Hypothalamus (tissue), 51 donors: ENCODE results near the gene SHOC2.

Source experiments
- DNase-seq, 51 donors: peaks; one replicate each; lab custom pipeline; 2025; lab: John Stamatoyannopoulos, UW

SHOC2 gene

DNA sequence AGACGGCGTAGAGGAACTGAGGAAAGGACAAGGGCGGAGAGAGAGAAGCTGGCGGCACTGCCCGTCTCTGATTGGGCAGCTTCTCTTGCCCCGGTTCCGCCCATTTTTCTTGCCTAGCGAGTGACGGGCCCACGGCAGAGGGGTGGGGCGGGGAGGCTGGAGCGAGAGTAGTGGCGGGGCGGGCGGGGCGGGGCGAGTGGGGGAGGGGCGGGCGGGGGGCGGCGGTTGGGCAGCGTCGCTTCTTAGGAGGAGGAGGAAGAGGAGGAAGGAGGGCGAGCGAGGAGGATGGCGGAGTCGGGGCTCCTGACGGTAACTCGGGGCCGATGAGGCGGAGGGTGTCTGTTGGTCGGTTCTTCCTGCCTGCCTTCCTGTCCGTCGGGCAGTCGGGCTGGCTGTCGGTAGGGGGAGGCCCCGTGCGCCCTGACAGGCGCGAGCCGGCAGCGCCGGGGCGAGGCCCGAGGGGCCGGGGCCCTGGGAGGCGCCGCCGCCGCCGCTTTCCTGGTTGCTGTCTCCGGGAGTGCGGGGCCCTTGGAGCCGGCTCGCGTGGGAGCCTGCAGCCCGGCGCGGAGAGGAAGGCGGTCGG, at the start of gene SHOC2:
SHOC2 (plus strand) TSS at position 256 of the 583 bp plus-strand sequence. CDS start 44,755 bp downstream, outside the sequence.
- peak in 45 of 51 donors; percentile 68 to 100 (median 99) for DNase-seq

DNA sequence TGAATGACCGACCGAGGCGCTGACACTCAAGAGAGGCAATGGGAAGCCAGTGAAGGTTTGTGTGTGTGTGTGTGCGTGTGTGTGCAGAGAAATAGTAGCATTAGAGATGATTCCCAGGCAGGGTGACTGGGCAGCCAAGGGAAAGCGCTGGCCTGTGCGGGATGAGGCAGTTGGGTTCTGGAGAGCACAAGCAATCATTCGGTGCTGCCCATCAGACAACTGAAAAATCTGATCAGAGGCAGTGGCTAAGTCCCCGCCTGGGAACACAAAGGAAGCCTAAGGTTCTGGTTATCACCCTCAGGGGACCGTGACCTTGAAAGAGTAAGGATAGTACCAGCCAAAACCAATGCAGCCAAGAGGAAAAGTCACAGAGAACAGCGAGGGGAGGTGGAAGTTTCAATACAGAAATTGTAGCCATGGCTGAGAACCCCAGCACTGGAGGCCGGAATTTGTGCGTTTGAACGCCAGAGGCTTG, 48.5 kb upstream of the SHOC2 start:
- DNase-seq: no peak

DNA sequence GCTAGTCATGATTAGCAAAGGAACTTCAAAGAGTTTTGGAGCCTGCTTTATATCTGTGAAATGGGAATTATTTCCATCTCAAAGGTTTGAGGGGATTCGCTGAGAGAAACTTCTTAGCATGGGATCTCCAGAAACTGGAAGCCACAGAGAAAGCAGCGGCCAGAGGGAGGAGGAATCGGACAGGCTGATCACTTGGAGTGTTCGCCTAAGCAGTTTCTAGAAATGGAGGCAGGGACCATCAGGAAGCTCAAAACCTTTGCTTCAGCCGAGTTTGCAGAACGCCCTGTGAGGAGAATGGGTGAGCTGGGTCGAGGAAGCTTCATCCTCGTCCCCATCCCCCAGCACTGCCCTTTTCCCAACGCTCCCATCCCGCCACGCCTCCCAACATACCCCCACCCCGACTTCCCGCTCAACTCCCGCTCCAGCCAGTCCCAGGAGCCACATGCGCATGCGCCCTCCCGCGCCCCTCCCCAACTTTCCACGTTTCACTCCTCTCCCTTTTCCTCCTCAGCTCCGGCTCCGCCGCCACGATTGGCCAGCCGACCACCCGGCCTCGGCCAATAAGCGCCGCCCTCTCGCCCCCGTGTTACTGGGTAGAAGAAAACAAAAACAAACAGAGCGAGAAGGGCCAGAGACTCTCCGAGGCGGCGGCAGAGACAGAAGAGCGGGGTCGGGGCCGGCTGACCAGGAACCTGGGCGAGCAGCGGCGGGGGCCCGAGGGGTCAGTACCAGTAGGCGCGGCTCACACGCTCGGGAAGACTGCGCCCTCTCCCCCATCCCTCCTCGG, 47.9 kb upstream of the SHOC2 start, which contains the start of gene PDCD4:
PDCD4 (plus strand) TSS at position 631 of the 787 bp plus-strand sequence. CDS start 4,100 bp downstream, outside the sequence.
- peak; percentile 95 to 100 (median 99) for DNase-seq

DNA sequence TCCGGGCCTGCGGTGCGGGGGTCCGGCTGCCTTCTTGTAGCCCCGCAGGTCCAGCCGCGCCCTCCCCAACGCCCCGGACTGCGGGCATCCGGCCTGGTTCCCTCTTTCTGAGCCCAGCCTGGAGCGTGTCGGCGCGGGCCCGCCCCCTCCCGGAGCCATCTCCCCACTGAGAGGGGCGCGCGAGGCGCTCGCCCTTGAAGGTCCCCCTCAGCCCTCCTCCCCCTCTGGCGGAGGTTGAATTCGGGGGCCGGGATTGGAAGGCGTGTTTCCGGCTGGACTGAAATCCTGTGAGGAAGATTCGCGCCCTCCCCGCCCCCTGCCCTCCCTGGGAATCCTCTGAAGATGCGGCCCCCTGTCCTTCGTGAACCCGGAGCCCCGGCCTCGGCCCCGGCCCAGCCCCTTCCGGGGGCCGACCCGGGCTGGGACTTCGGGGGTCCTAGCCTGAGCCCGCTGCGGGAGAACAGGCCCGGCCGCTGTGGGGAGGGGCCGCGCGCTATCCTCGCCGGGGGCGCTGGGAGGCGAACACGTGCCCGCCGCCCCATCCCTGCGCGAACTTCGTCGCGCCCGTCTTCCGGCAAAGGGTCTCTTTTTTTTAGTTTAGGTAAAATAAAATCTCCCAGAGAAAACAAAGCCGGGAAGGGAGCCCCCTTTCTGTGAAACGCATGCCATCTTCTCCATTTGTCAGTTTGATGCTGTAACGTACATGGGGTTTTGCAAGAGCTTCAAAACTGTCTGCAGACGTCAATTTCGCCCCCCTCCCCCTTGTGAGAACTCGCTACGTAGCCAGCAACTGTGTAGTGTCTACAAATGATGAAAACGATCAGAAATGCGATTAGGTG, 47.0 kb upstream of the SHOC2 start:
- peak in 38 of 51 donors; percentile 31 to 83 (median 62) for DNase-seq

DNA sequence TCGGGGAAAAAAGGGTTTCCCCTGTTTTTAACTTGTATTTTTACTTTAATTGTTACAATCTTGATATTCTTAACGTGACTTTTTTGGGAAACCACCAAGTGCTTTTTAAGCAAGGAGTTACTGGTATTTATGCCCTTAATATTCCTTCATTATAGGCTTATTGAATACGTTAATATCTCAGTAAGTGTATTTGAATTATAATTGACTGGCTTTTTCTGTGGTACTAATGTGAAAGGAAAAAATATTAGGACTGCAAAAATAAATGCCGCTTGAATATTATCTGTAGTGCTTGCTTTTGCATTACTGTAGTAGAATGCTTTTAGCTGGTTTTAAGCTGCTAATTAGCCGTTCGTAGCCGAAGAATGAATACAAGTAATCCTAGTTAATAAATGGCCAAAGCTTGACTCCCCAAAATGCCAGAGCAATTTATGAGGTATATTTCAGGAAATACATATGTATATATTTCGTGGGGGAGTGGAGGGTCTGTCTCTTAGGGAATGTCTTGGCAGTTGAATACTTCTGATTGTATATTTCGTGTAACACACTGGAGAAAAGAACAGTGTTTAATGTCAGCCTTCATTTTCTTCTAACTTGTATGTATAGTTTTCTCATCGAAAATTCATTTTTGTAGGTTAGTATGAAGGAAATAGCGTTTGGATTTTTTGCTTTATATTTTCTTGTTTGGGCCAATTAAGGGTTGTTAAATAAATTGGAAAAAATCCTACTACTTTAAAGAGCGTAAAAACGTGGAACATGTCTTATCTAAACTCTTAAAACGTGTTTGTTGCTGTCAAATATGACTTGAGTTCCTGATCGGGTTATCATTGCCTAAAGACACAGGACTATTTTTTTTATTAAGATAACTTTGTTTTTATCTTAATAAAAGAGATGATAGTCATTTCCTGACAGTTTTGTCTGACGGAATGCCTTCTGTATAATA, 46.1 kb upstream of the SHOC2 start:
- DNase-seq: peak in 1 of 51 donors; percentile 47

DNA sequence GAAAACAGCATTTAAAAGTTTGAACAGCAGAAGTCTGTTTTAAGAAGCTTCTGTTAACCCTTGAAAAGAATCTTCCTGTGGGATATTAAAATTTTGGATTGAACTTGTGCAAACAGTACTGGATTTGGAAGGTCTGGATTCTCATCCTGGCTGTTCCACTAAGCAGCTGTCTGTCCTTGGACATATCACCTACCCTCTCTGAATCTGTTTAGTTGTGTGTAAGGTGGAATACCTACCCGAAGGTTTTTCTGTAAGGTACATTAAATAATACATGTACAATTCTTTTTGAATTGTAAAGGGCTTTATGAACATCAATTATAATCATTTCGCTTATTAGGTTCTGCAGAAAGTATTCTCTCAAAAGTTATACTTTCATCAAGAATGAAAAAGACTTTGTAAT, 45.5 kb upstream of the SHOC2 start:
- no peak for DNase-seq

DNA sequence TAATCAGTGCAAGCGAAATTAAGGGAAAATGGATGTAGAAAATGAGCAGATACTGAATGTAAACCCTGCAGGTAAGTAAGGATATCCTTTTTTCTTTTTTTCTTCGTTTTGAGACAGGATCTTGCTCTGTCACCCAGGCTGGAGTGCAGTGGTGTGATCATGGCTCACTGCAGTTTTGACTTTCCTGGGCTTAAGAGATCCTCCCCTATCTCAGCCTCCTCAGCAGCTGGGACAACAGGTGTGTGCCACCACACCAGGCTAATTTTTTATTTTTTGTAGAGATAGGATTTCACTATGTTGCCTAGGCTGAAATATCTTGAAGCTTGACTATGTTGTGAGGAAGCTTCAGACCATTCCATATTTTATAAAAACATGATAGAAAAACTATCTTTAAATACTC, 43.4 kb upstream of the SHOC2 start:
- no peak for DNase-seq

DNA sequence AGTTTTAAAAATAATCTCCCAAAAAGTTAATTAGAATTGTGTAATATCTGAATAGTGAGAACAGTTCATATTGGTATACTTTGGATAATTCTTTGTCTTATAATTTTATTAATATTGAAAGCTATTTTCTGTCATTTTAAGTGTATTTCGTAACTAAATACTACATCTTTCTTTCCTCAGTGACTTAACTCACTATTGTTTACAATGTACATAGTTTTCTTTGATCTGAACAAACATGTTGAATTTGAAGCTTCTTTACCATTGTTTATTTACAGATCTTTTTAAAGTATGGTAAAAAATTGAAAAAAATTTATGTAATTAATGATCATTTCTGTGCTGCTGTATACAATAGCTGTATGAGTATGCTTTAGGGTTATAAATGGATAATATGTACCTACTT, 42.6 kb upstream of the SHOC2 start:
- DNase-seq: no peak

DNA sequence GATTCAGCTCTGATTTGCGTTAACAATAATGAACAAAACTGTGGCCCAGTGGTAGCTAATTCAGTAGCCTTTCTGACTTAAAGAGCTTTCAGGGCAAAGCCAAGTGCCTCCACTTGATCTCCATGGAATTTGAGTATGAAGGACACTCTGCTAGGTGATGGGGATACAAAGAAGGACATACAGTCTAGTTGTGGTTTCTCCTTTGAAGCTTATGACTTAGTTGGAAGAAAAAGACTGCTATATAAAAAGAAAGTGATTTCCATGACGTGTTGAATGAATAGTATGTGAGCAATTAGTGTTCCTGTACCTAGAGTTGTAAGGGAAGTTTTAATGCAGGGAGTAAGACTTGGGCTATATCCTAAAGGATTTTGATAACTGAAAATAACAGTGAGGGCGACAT, 39.4 kb upstream of the SHOC2 start:
- DNase-seq: no peak

DNA sequence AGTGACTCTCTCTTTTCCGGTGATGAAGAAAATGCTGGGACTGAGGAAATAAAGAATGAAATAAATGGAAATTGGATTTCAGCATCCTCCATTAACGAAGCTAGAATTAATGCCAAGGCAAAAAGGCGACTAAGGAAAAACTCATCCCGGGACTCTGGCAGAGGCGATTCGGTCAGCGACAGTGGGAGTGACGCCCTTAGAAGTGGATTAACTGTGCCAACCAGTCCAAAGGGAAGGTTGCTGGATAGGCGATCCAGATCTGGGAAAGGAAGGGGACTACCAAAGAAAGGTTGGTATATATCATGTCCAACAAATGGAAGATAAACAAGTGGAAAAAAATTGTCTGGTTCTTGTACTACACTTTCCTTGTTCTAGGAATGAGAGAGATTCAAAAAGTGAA, 38.2 kb upstream of the SHOC2 start:
- no peak for DNase-seq

DNA sequence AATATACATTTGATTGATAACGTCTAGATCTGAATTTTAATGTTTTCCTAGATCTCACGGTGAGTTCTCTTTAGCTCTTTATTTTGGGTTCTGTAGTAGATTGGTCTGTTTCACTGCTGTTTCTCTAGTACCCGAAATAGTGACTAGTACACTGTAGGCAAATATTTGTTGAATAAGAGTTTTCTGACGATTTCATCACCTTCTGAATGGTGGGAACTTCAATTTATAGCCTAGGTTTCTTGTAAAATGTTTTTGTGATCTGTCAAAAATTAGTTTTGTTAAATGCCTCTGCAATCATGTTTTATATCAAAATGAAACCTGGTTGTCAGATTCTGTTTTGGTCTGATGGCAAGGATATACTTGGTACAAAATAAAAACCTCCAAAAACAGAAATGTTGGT, 37.5 kb upstream of the SHOC2 start:
- DNase-seq: no peak

DNA sequence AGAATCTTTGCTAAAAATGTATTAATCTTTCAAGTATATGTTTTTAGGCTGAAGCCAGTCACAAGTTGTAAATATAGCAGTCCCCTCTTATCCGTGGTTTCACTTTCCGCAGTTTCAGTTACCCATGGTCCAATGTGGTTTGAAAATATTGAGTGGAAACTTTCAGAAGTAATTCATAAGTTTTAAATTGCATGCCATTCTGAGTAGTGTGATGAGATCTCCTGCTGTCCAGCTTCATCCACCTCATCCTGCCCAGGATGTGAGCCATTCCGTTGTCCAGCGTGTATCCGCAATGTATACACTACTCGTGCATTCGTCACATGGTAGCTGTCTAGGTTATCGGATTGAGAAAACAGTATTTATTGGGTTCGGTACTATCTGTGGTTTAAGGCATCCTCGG, 35.5 kb upstream of the SHOC2 start:
- DNase-seq: no peak

DNA sequence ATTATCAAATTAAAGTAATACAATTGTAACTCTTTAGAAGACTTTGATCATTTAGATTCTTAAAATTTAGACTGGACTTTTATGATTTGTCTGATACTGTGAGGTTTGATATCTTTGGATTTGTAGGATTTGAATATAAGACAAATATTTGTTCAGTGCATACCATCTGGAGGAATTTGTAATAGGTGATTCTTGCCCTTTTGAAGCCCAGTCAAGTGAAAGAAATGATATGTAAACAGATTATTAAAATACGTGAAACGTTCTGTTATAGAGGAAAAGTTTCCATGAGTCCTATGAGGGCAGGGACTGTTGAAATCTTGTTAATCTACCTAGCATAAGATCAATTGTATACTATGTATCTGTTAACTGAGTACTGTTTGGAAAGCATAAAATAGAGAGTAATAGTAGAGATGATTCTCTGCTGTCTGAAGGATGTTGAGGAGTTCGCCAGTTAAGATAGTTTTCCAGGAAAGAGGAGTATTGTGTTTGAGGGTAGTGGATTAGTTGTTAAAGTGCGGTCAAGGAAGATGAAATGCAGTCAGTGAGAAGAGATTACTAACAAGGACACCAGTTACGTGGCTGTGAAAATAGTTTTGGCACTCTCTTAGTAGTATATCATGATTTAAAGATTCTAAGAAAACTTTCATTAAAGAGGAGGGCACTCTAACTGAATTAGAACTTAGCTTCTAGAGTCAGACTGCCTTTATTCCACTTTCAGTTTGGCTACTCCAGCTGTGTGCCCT, 33.3 kb upstream of the SHOC2 start:
- no peak for DNase-seq

DNA sequence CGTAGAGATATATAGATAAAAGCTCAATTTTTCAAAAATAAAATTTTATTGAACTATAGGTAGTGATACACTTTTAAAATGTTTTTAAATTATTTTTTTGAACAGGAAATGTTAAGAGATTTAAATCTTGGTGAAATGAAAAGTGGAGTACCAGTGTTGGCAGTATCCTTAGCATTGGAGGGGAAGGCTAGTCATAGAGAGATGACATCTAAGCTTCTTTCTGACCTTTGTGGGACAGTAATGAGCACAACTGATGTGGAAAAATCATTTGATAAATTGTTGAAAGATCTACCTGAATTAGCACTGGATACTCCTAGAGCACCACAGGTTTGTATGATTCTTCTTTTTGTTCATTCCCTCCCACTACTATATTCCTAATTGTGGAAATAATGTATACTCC, 31.8 kb upstream of the SHOC2 start:
- no peak for DNase-seq

DNA sequence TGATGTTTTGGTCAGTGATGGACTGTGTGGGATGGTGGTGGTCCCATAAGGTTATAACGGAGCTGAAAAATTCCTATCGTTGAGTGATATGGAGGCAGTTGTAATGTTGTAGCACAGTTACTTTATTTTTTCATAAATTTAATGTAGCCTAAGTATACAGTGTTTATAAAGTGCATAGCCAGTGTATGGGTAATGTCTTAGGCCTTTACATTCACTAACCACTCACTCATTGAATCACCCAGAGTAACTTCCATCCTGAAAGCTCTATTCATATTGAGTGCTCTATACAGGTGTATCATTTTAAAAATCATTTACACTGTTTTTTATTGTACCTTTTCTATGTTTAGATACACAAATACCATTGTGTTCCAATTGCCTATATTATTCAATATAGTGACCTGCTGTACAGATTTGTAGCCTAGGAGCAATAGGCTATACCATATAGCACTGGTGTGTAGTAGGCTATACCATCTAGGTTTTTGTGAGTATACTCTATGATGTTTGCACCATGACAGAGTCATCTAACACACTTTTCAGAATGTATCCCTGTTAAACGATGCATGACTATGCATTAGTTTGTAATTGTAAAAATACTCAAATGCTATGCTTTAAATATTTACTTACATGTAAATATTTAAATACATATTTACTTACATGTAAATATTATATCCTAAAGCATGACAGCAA, 26.7 kb upstream of the SHOC2 start:
- no peak for DNase-seq

DNA sequence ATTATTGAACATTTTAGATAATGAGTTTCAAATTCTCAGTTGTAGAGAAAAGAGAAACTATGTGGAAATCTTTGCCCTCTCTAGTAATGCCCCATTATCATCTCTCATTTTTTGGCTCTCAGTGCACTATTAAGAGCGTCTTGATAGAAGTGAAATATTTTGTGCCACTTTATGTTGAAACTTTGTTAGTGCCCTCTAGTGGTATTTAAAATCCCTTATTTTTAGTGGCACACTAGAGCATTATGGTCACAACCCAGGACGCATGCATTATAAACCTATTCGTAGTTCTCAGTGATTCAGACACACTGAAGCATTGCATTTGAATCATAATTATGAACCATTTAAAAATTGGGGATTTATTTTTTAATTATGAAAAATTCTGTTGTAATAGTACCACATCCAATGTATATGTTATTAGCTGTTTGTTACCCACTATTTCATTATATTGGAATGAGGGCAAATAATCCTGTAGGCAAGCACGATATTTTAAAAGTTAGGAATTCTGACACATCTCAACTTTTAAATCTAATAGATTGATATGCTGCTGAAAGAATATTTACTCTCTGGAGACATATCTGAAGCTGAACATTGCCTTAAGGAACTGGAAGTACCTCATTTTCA, 25.7 kb upstream of the SHOC2 start:
- peak in 1 of 51 donors; percentile 43 for DNase-seq

DNA sequence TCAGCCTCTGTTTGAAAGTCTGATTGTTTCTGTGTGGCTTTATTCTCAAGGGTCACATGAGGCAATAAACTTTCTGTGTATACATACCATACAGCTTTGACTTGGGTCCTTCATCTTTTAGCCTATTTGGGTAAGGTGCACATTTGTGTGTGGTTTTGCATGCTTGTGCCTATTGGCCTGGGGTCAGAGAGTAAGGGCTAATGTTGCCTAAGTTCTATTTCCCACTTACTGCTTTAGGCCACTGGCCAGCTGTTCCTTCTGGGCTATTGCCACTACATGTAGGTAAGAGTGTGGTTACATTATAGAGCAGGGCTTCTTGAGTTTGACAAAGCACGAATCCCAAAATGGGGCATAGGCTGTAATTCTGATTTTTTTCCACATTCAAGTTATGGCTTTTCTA, 22.2 kb upstream of the SHOC2 start:
- DNase-seq: no peak

DNA sequence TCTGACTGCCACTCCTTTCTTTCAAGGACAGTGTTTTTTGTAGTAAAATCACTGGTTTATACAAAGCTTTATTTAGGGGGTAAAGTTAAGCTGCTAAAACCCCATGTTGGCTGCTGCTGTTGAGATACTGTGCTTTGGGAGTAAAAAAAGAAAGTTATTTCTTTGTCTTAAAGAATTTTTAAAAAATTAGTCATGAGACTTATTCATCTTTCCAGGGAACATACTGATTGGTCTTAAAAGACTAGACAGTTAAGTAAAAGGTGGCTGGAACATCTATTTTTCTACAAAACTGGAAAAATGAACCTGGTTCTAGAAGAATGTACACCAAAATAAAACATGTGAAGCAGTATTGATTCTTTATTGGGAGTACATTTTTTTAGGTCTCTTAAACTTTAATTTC, 21.0 kb upstream of the SHOC2 start:
- DNase-seq: no peak
